ENCODE measurements around the gene MMP14.

- TF ChIP-seq CTCF (conservative IDR thresholded peaks at IDR 0.05 in 1 of 2, IDR thresholded peaks at IDR 0.05 in 1 of 2; ENCODE audit: extremely low read depth in 1 of 2, insufficient read depth in 1 of 2, low read depth in 1 of 2, low read length in 2 of 2): no peak
- TF ChIP-seq EZH2 (IDR thresholded peaks at IDR 0.05; ENCODE audit: borderline replicate concordance, low read length): no peak
Observed at GRCh38 chr14:22846811-22847307, 10.5 kb downstream of the MMP14 start.

All from mammary epithelial cell (primary cell).